GM12878 (cell line): ENCODE results near the gene DIAPH2. TPM values are rescaled to one million over a fixed set of nuclear protein-coding genes. Genes with fewer than 3 reads are reported as not detected.

ENCODE experiments used
- ATAC-seq: fragments of 200-7000 bp; cut with Tn5 transposase; 3 replicates; pipeline ENCODE4 v1.9.1; 2020; ENCODE audit warnings: mild to moderate bottlenecking, moderate library complexity
- BruUV-seq: library from RNA; stranded (reverse); fragments of 400-500 nt; replicated peaks from 2 replicates; lab custom pipeline; 2021; lab: Mats Ljungman, UMichigan
- CTCF ChIA-PET: fragments of 300-600 bp; sonication (Branson Sonifier 250); formaldehyde crosslinking; extraction: SDS; loops from one replicate; lab custom pipeline; 2021; ENCODE audit warnings: inconsistent platforms; lab: Yijun Ruan, JAX
- POLR2A ChIA-PET: fragments of 350-600 bp; formaldehyde crosslinking; extraction: SDS; loops from one replicate; lab custom pipeline; 2021; ENCODE audit warnings: inconsistent platforms; lab: Charles Lee
- RAD21 ChIA-PET: fragments of 300-600 bp; sonication (Branson Sonifier 250); formaldehyde crosslinking; loops from one replicate; lab custom pipeline; 2023; ENCODE audit warnings: antibody characterized with exemption; ENCODE audit not compliant: unreplicated experiment; lab: Charles Lee
- SMC1A ChIA-PET: fragments of 300-600 bp; sonication (Branson Sonifier 250); formaldehyde crosslinking; loops from one replicate; lab custom pipeline; 2023; ENCODE audit not compliant: unreplicated experiment, uncharacterized antibody; lab: Charles Lee
- DNase-seq: peaks from one replicate; pipeline ENCODE4 v3.0.0-alpha.2; 2011; ENCODE audit warnings: low read depth, low spot score
- FAIRE-seq: peaks from 3 replicates; lab custom pipeline; 2011; peaks lifted over from hg19 to GRCh38; lab: Jason Lieb, UNC
- H2AFZ ChIP-seq: 2 replicates; pipeline ENCODE4 v1.6.0; 2011; ENCODE audit warnings: low read depth, low read length, control low read depth; ENCODE audit not compliant: control insufficient read depth
- H3K27ac ChIP-seq: 2 replicates; pipeline ENCODE4 v1.5.1; 2011; ENCODE audit warnings: control low read depth; ENCODE audit not compliant: control insufficient read depth, insufficient read depth
- H3K27me3 ChIP-seq, 2 experiments: replicated peaks in 1 of 2; 2 replicates each; pipeline versions ENCODE4 v1.6.0 to v1.6.1; 2011; ENCODE audit warnings: low read length in 1 of 2; ENCODE audit not compliant: control insufficient read depth in 2 of 2, insufficient read depth in 2 of 2
- H3K36me3 ChIP-seq, 2 experiments: 2 replicates each; pipeline ENCODE4 v1.5.1; 2011; ENCODE audit warnings: low read length in 1 of 2; ENCODE audit not compliant: control insufficient read depth in 2 of 2, insufficient read depth in 2 of 2
- H3K4me1 ChIP-seq: 2 replicates; pipeline ENCODE4 v1.6.1; 2011; ENCODE audit warnings: mild to moderate bottlenecking, low read length, moderate library complexity, mixed read lengths; ENCODE audit not compliant: control insufficient read depth, insufficient read depth
- H3K4me2 ChIP-seq: 2 replicates; pipeline ENCODE4 v1.6.0; 2011; ENCODE audit warnings: control low read depth; ENCODE audit not compliant: control insufficient read depth, insufficient read depth
- H3K4me3 ChIP-seq: fragments of 200-600 bp; sonication (generic); 2 replicates; pipeline ENCODE4 v1.5.1; 2016
- H3K79me2 ChIP-seq: 2 replicates; pipeline ENCODE4 v1.6.0; 2011; ENCODE audit warnings: low read length; ENCODE audit not compliant: control insufficient read depth, insufficient read depth
- H3K9ac ChIP-seq: 2 replicates; pipeline ENCODE4 v1.8.0; 2011; ENCODE audit warnings: low read length, control low read depth, mixed read lengths; ENCODE audit not compliant: control insufficient read depth, insufficient read depth
- H3K9me3 ChIP-seq: replicated peaks from 3 replicates; pipeline ENCODE4 v1.5.1; 2011; ENCODE audit warnings: mild to moderate bottlenecking, low read length; ENCODE audit not compliant: control insufficient read depth, insufficient read depth
- H4K20me1 ChIP-seq: 2 replicates; pipeline ENCODE4 v1.6.0; 2011; ENCODE audit not compliant: control insufficient read depth, insufficient read depth
- CTCF ChIP-seq, 3 experiments: IDR thresholded peaks in 2 of 3; conservative IDR thresholded peaks in 1 of 3; 2 replicates each; pipeline ENCODE4 v1.5.1; 2011; ENCODE audit warnings: low read depth in 3 of 3, low read length in 3 of 3, mild to moderate bottlenecking in 3 of 3, control low read depth in 2 of 3, moderate library complexity in 2 of 3, inconsistent platforms in 1 of 3, mixed read lengths in 1 of 3; ENCODE audit not compliant: control insufficient read depth in 2 of 3, insufficient read depth in 1 of 3; ENCODE audit errors: extremely low read depth in 1 of 3
- CUX1 ChIP-seq: IDR thresholded peaks from 2 replicates; pipeline ENCODE4 v1.6.1; 2012; ENCODE audit warnings: improper control_type of control experiment, low read depth, low read length; ENCODE audit not compliant: insufficient replicate concordance
- EP300 ChIP-seq, 2 experiments: fragments of 150-350 bp in 1 of 2; IDR thresholded peaks; 2 replicates each; pipeline ENCODE4 v1.6.1; 2011 to 2012; ENCODE audit warnings: low read depth in 2 of 2, low read length in 2 of 2, borderline replicate concordance in 1 of 2, improper control_type of control experiment in 1 of 2, inconsistent platforms in 1 of 2; ENCODE audit not compliant: control insufficient read depth in 1 of 2
- POU2F2 ChIP-seq: IDR thresholded peaks from 3 replicates; pipeline ENCODE4 v1.6.1; 2011; ENCODE audit warnings: low read depth, mild to moderate bottlenecking, low read length, borderline replicate concordance
- RAD21 ChIP-seq: IDR thresholded peaks from 2 replicates; pipeline ENCODE4 v1.6.1; 2011; ENCODE audit warnings: mild to moderate bottlenecking, low read depth, low read length, moderate library complexity; ENCODE audit not compliant: insufficient read depth
- SMC3 ChIP-seq: IDR thresholded peaks from 2 replicates; pipeline ENCODE4 v1.6.1; 2011; ENCODE audit warnings: low read length, improper control_type of control experiment, borderline replicate concordance
- SRF ChIP-seq, 2 experiments: IDR thresholded peaks; 2 replicates each; pipeline ENCODE4 v1.6.1; 2011; ENCODE audit warnings: low read depth in 2 of 2, low read length in 2 of 2, mild to moderate bottlenecking in 1 of 2, moderate library complexity in 1 of 2
- TCF3 ChIP-seq: IDR thresholded peaks from 2 replicates; pipeline ENCODE4 v1.6.1; 2012; ENCODE audit warnings: low read depth, mild to moderate bottlenecking, low read length, borderline replicate concordance; ENCODE audit not compliant: insufficient read depth
- WGBS: methylation state at CpG from one replicate; pipeline ENCODE4 v1.1.6; 2016; ENCODE audit warnings: low lambda C conversion rate; ENCODE audit not compliant: insufficient replicate concordance, insufficient coverage; ENCODE audit errors: missing lambda C conversion rate; 5-methylcytosine and 5-hydroxymethylcytosine counted together
- in situ Hi-C: fragments of 300-500 bp; cut with MboI; formaldehyde crosslinking; loops from 9 replicates; pipeline ENCODE4 v1.14.3; 2018; ENCODE audit warnings: mixed read lengths
- intact Hi-C: fragments of 100-400 bp; cut with micrococcal nuclease; formaldehyde crosslinking; loops from one replicate; pipeline ENCODE4 v1.14.2; 2022; ENCODE audit not compliant: unreplicated experiment
- polyA plus RNA-seq, 11 experiments: library from polyadenylated mRNA; depleted of rRNA in 4 of 11; unstranded in 6 of 11; stranded (reverse) in 5 of 11; fragments of >200 nt; fragmentation: Nextera tagmentation in 4 of 11; fragmentation: Illumina TruSeq in 1 of 11; extraction: Ambion mirVana in 4 of 11; extraction: Trizol in 1 of 11; gene quantifications; 1 replicate in 1 of 11; 2 replicates in 10 of 11; pipeline versions ENCODE4 v1.2.1 to v1.2.3, GENCODE V29; 2011 to 2016; ENCODE audit warnings: inconsistent platforms in 2 of 11, missing spikeins in 2 of 11, low read depth in 1 of 11
- total RNA-seq, 4 experiments: library from RNA; depleted of rRNA in 3 of 4; stranded (reverse); fragments of >200 nt in 3 of 4; fragmentation: Illumina TruSeq in 1 of 4; extraction: Trizol in 1 of 4; gene quantifications; 2 replicates each; pipeline versions ENCODE4 v1.2.1 to v1.2.3, GENCODE V29; 2013 to 2021
- TF ChIP-seq, protein P1 (sequence below): fragments of 450-650 bp; IDR thresholded peaks from 2 replicates; pipeline ENCODE4 v1.6.1; 2017; ENCODE audit warnings: mild to moderate bottlenecking, moderate library complexity

Gene DIAPH2
- total and polyA plus RNA-seq, 10 of the 15 experiments (the other 5 are each of a cell fraction or from before 2014, with no cell fraction given), result 2.2 to 16.6 (median 8.8) TPM

- ChIA-PET CTCF (no interaction called here), SMC1A (no interaction called here), POLR2A (no interaction called here), RAD21 (no interaction called here)
- Histone ChIP-seq H3K27ac (no peak overlapping the region), H4K20me1 (no peaks in the 10 kb centered on the region), H3K27me3 (no peaks in the 10 kb centered on the region), H3K36me3 (no peaks in the 10 kb centered on the region), H3K4me1 (no peaks in the 10 kb centered on the region), H3K4me3 (no peak overlapping the region), H3K9ac (no peak overlapping the region), H3K79me2 (no peaks in the 10 kb centered on the region), H3K9me3 (no peaks in the 10 kb centered on the region), H2AFZ (no peak overlapping the region), H3K4me2 (no peak overlapping the region)
- FAIRE-seq (no peak), ATAC-seq (no peak), DNase-seq (no peak)
- WGBS, result 36% methylated on average over 2 of the region's 2 CpGs
- TF ChIP-seq SRF (IDR thresholded peaks at IDR 0.05; ENCODE audit: low read depth in 2 of 2, low read length in 2 of 2) (no peak), POU2F2 (no peak), TCF3 (no peak), CTCF (IDR thresholded peaks at IDR 0.05 in 2 of 3, conservative IDR thresholded peaks at IDR 0.05 in 1 of 3; ENCODE audit: control insufficient read depth in 2 of 3, extremely low read depth in 1 of 3, insufficient read depth in 1 of 3, low read depth in 3 of 3, low read length in 3 of 3) (0 out of 6 replicates have a peak, but pooled peaks of 1 of the 3 experiments have one; percentile 6), CUX1 (no peak), RAD21 (peak; percentile 46), SMC3 (peak; percentile 14; the same call in 1 of the 2 replicates), EP300 (IDR thresholded peaks at IDR 0.05; ENCODE audit: borderline replicate concordance in 1 of 2, control insufficient read depth in 1 of 2, low read depth in 2 of 2, low read length in 2 of 2) (no peak)
- TF ChIP-seq, protein P1, sequence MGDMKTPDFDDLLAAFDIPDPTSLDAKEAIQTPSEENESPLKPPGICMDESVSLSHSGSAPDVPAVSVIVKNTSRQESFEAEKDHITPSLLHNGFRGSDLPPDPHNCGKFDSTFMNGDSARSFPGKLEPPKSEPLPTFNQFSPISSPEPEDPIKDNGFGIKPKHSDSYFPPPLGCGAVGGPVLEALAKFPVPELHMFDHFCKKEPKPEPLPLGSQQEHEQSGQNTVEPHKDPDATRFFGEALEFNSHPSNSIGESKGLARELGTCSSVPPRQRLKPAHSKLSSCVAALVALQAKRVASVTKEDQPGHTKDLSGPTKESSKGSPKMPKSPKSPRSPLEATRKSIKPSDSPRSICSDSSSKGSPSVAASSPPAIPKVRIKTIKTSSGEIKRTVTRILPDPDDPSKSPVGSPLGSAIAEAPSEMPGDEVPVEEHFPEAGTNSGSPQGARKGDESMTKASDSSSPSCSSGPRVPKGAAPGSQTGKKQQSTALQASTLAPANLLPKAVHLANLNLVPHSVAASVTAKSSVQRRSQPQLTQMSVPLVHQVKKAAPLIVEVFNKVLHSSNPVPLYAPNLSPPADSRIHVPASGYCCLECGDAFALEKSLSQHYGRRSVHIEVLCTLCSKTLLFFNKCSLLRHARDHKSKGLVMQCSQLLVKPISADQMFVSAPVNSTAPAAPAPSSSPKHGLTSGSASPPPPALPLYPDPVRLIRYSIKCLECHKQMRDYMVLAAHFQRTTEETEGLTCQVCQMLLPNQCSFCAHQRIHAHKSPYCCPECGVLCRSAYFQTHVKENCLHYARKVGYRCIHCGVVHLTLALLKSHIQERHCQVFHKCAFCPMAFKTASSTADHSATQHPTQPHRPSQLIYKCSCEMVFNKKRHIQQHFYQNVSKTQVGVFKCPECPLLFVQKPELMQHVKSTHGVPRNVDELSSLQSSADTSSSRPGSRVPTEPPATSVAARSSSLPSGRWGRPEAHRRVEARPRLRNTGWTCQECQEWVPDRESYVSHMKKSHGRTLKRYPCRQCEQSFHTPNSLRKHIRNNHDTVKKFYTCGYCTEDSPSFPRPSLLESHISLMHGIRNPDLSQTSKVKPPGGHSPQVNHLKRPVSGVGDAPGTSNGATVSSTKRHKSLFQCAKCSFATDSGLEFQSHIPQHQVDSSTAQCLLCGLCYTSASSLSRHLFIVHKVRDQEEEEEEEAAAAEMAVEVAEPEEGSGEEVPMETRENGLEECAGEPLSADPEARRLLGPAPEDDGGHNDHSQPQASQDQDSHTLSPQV, result no peak
- BruUV-seq, result no TSS peak
- in situ Hi-C loops (no loop called here), intact Hi-C loops (no loop called here)
These were observed 331.5 kb downstream of the DIAPH2 start for GRCh38 chrX:97016106-97016505.
